ENCODE results near the gene KCTD4. TPM values are rescaled to one million over a fixed set of nuclear protein-coding genes. Genes with fewer than 3 reads are reported as not detected.
"Not testable (repeated sequence)": the region's sequence is repeated elsewhere in the genome, so short reads cannot be mapped to it uniquely, and the experiment has no call there.

Gene KCTD4
- total RNA-seq, 1 donor from 2014 or later = not detected

DNA sequence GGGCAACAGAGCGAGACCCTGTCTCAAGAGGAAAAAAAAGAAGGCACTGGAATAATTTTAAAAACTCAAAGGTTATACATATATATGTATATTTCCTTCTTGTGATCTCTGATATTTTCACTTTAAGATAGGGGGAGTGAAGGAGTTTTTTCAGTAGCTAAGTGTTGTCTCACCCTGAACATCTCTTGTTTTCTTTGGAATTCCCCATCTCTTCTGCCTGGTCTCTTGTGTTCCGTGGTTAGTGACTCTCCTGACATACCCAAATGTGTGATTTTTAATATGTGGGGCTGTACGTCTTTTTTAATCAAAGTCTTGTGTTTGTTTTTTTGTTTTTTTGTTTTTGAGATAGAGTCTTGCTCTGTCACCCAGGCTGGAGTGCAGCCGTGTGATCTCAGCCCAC is 15.3 kb upstream of the KCTD4 start:
- no peak for DNase-seq (ENCODE audit: extremely low read depth, low read depth, low spot score)

DNA sequence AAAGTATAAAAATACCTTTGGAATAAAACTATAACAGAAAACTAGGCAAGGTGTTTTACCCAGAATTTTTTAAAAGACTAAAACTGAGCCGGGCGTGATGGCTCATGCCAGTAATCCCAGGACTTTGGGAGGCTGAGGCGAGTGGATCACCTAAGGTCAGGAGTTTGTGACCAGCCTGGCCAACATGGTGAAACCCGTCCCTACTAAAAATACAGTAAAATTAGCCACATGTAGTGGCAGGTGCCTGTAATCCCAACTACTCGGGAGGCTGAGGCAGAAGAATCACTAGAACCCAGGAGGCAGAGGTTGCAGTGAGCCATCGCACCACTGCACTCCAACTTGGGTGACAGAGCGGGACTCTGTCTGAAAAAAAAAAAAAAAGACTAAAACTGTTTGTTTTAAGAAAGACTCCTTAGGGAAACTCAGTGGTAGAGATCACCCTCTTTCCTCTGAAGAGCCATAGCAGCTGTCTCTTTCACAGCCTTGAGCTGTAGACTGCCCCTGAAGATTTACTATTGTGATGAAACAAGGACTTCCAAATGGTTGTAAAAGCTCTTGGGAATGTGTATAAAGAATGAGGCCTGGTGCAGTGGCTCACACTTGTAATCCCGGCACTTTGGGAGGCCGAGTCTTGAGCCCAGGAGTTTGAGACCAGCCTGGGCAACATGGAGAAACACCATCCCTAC is 14.7 kb upstream of the KCTD4 start:
- no peak for DNase-seq (ENCODE audit: extremely low read depth, low read depth, low spot score)

DNA sequence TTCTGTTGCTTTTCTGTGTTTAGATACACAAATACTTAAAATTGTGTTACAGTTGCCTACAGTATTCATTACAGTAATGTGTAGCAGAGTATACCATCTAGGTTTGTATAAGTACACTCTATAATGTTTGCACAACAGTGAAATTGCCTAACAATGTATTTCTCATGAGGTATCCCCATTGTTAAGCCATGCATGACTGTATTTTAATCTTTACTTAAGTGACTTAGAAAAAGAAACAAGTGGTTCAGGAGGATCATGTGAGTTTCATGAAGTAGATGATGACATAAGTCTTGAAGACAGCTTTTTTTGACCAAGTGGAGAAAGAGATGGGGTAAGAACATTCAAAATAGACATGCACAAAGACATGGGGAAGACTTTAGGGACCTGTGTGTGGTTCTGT is 8.4 kb upstream of the KCTD4 start:
- DNase-seq (ENCODE audit: extremely low read depth, low read depth, low spot score) = no peak

DNA sequence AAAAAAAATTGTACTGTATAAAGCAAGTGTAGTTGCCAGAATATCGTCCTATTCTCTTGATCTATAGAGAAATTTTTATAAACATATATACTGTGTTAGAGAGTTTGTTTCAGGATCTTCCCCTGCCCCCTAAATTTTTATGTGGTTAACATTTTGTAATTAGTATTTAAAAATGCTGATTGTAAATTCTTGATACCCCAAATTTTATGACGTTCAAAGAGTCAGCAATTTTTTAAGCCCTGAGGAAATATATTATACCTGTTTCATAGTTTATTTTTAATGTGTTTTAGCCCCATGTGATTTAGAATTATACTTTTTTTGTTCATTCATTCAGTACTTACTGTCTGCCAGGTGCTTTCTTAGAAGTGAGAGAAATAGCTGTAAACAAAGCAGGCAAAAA is 7.3 kb upstream of the KCTD4 start:
- DNase-seq (ENCODE audit: extremely low read depth, low read depth, low spot score) = no peak

DNA sequence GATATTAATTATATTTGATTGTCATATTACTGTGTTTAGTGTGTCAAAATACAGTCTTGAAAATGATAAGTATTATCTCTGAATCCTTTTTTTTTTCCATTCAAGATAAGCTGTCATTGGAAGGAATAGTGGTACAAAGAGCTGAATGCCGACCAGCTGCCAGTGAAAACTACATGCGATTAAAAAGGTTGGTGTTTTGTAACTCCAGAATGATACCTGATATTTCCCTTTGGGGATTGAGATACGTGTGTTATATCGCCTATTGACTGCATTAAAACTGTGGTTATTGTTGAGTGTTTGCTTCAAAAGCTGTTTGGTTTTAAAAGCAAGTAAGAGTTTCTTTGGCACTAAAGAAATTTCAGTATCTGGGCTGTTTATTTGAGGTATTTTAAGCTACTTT is 6.5 kb upstream of the KCTD4 start:
- no peak for DNase-seq (ENCODE audit: extremely low read depth, low read depth, low spot score)

DNA sequence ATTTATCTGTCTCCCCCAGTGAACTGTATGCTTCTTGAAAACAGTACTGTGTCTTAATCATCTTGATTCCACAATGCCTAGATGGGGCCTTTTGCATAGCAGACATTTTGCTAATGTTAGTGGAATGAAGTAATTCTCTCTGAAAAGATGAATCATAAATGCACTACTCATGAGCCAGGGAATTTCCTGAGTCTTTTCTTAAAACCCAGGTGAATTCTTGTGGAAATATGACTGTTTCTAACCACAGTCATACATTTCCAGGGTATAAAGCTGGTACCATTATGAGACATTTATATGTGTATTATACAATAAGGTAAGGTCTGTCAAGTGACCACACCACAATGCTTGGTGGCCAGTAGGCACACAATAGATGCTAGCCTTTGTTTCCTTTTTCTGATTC is 5.5 kb upstream of the KCTD4 start:
- DNase-seq (ENCODE audit: extremely low read depth, low read depth, low spot score) = peak; percentile 60

DNA sequence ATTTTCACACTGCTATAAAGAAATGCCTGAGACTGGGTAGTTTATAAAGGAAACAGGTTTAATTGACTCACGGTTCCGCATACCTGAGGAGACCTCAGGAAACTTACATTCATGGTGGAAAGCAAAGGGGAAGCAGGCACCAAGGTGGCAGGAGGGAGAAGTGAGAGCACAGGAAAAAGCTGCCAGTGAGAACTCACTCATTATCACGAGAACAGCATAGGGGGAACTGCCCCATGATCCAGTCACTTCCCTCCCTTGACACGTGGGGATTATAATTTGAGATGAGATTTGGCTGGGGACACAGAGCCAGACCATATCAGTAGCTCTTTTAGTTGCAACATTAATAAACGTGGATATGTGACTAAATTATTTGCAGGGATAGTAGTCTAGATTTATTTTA is 4.3 kb upstream of the KCTD4 start:
- no peak for DNase-seq (ENCODE audit: extremely low read depth, low read depth, low spot score)

DNA sequence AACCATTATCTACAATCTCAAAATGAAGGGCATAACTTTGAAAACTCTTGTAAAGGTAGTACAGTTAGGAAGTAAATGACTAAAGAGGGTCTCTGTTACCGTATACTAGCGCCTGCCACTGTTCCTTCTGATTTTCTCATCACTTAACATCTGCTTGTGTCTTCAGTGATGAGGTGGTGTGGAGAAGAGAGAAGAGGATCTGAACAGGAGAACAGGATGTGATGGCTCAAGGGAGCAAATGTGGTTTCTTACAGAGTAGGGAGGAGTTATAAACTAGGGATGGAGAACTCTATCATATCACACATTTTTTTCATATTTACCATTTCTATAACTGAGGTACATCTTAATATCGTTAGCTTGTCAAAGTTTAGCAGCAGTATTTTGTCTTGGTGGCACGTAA is 1.1 kb downstream of the KCTD4 start:
- DNase-seq (ENCODE audit: extremely low read depth, low read depth, low spot score) = no peak

DNA sequence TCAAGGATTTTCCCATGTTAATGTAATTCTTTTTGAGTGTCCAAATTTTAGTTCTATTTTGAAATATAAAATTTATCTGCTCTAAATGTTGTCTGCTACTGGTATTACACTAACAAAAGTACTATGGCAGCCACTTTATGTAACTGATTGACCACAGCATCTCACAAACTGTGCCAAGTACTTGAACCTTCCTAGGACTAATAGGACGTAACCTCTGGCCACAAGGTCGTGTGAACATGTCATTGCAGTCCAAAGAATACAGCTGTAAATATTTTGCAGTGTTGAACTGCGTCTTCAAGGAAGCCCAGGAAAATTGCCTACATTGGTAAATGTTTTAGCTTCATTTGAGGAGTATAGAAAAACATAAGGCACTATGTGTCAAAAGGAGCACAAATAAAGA is 1.9 kb downstream of the KCTD4 start:
- DNase-seq (ENCODE audit: extremely low read depth, low read depth, low spot score) = no peak

DNA sequence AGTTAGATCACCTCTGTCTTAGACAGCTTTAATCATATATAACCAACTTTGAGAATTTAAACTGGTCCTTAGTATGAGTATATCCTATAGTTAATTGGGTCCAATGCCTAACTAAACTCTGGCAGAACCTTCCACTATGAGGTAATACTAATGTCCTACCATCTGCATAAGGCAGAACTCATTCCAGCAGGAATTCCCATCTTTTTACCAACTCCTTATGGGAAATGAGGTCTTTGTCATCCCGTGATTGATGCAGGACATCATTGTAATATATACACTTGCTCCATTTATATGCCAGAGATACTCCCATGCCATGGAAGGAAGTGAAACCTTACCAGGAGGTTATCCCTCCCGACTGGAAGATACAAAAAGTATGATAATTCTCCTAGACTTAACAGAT is 2.8 kb downstream of the KCTD4 start:
- no peak for DNase-seq (ENCODE audit: extremely low read depth, low read depth, low spot score)

DNA sequence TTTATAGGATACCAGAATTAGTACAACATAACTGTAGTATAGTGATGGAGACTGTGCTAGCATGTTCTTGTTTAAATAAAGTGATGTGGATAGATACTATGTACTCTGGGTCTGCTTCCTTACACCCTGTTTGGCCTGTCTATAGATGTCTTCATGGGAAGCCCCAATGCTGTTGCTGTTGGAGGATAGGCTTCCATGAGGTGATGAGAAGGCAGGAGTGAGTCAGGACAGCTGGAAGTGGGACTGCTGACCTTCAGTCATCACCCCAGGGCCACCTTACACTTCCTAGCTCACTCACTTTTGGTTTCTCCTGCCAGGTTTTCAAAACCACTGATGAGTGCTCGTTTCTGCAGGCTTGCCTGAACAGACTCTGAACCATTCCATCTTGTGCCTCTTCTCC is 4.2 kb downstream of the KCTD4 start:
- no peak for DNase-seq (ENCODE audit: extremely low read depth, low read depth, low spot score)

DNA sequence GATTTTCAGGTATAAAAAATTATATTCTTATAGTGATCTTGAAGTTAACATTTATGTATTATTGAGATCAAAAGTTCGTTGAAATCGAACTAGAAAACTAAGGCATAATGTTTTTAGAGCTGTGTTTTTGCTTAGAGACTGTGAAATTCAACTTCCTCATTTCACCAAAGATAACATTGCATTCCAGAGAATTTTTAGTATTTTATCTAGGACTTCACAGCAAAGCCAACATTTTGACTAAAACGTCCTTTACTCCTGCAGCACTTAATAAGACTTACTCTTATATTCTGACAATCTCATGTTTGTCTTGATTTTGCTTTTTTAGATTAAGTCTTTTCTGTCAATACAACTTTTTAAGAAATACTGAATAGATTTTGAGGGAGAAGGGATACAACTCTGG is 4.7 kb downstream of the KCTD4 start:
- DNase-seq (ENCODE audit: extremely low read depth, low read depth, low spot score) = no peak

DNA sequence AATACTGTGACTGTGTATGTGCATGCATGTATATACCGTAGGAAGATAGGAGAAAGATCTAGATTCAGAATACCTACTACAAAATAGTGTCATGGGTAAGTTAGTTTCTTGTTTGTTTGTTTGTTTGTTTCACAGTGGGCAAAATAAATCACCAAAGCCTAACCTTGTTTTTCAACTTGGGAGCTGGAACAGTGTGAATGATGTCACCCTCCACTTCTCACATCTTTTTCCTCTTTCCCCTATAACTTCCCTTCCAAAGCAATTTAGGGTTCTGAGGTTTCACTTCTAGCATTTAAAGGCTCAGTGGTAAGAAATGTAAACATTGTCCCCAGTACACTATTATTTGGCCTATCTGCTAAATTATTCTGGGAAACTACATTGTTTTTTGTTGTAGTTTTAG is 5.4 kb downstream of the KCTD4 start:
- no peak for DNase-seq (ENCODE audit: extremely low read depth, low read depth, low spot score)

DNA sequence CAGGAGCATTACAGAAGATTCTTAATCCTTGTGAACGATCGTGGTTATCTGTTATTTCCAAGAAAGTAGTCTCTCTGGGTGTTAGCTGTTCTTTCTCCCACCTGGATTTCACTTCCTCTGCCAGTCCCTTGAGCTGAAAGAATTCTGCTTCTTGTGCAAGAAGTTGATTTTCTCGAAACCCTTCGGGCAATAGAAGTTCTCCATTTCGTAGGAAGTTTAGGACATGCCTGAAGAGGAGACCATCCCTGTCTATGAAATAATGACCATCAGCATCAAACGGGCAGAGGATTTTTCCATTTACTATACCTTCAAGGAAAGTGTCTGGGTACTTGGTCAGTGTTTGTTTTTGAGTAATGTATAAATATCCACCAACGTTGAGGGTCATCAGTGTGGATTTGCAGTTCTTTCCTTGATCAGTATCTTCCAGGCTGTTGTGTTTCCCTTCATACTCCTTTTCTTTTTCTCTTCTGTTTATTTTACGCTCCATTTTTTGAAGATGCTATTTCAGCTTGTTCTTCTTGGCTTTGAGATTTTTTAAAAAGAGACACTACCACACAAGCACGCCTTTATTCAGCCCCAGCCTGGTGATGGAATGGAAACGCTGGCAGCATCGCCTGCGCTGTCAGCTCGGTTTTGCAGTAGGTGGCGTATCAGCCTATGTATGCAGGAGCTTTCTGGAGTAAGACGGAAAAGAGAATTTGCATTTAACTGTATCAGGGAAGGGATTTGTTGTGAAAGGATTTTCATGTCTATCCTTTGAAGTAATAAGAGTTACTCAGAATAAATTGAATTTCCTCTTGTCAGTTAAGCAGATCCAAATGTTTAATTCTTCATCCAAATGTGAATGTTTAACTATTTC is 6.5 kb downstream of the KCTD4 start:
- no peak for DNase-seq (ENCODE audit: extremely low read depth, low read depth, low spot score)

DNA sequence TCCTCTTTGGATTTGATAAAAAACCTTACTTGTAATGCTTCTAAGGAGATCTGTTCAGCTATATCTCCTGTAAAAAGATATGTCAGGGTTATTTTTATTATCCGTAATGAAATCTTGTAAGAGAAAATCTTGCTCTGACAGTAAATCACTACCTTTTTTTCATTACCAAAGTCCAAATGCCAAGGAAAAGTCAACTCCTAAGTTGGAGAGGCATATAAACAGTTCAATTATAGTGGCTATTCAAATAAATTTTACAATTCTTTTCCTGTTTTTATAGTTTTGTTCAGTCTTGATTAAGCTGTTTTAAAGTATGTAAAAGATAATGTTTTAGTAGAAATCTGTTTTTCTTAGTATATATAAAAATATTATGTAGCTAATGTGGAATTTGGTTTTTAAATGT is 9.0 kb downstream of the KCTD4 start:
- DNase-seq (ENCODE audit: extremely low read depth, low read depth, low spot score) = no peak

DNA sequence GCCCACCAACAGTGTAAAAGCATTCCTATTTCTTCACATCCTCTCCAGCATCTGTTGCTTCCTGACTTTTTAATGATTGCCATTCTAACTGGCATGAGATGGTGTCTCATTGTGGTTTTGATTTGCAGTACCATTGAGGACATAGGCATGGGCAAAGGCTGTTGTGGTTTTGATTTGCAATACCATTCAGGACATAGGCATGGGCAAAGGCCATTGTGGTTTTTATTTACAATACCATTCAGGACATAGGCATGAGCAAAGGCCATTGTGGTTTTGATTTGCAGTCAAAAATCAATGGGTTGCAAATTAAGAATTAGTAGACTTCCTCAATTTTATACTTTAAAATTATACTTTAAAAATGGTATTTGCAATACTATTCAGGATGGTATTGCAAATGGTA is 11.3 kb downstream of the KCTD4 start:
- not testable (repeated sequence) for DNase-seq (ENCODE audit: extremely low read depth, low read depth, low spot score)

DNA sequence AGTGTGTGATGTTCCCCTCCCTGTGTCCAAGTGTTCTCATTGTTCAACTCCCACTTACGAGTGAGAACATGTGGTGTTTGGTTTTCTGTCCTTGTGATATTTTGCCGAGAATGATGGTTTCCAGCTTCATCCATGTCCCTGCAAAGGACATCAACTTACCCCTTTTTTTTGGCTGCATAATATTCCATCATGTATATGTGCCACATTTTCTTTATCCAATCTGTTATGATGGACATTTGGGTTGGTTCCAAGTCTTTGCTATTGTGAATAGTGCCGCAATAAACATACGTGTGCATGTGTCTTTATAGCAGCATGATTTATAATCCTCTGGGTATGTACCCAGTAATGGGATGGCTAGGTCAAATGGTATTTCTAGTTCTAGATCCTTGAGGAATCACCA is 11.8 kb downstream of the KCTD4 start:
- DNase-seq (ENCODE audit: extremely low read depth, low read depth, low spot score) = not testable (repeated sequence)

DNA sequence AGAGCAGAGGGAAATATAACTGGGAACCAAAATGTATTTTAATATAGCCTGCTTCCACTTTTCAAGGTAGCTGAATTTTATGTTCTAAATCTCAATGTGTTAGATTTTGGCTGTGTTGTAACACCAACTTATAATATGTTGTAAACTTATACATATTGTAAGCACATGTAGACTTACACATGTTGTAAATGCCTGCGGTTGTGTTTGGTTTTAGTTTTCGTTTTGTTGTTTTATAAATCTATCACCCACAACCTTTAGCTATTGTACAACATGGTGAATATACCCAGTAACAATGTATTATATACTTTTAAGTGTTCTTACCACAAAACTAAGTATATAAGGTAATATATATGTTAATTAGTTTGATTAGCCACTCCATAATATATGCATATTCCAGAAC is 15.6 kb downstream of the KCTD4 start:
- no peak for DNase-seq (ENCODE audit: extremely low read depth, low read depth, low spot score)

DNA sequence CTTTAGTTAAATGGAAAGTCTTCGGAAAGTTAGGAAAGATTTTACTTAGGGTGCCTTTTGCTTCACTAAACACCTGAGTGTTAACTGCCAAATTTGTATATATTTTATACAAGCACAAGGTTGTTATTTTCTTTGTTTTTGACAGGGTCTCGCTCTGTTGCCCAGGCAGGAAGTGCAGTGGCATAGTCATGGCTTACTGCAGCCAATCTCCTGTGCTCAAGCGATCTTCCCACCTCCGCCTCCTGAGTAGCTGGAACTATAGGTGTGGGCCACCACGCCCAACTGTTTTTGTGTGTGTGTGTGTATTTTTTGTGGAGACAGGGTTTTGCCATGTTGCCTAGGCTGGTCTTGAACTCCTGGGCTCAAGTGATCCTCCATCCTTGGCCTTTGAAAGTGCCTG is 16.2 kb downstream of the KCTD4 start:
- DNase-seq (ENCODE audit: extremely low read depth, low read depth, low spot score) = no peak

DNA sequence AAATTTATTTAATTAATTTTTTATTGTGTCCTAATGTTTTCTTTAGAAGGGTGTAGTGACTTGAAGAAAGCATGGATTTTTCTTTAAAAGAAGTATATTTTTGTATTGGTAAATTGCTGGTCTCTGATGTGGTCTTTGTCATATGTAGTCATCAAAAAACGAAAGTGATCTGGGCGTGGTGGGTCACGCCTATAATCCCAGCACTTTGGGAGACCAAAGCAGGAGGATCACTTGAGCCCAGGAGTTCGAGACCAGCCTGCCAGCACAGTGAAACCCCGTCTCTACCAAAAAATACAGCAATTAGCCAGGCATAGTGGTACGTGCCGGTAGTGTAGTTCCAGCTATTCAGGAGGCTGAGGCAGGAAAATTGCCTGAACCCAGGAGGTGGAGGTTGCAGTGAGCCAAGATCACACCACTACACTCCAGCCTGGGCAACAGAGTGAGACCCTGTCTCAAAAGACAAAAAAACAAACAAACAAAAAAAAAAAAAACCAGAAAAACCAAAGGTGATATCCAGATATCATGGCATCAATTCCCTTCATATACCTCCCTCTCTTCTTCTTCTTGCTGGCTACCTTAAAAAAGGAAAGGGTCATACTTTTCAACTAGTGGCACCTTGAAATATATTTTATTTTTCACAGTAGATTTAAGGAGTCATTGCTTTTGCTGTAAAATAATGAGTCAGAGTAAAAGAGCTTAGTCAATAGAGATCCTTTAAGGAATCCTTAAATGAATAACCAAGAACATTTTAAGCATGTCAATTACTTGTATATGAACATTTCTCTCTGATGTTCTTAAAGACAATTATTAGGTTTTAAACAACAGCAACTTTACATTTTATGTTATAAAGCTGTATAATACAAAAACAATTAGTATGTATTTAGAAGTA is 19.9 kb downstream of the KCTD4 start:
- DNase-seq (ENCODE audit: extremely low read depth, low read depth, low spot score) = no peak

DNA sequence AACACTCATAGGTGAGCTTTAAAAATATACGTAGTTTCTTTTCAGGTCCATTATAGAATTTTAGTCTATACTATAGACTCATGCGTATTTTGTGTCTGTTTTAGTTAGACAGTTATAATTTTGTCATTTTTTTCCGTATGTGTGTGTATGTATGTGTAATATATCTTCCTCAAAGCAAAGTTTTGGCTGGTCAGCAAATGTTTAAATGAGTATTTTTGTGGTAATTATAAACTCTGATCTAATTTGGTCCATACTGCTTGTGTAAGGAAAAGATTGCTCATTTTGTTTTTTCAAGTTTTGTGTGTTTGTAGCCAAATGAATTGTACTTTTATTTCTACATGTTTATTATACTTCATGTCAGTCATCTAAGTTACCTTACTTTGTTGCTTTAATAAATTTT is 20.5 kb downstream of the KCTD4 start:
- no peak for DNase-seq (ENCODE audit: extremely low read depth, low read depth, low spot score)

All from glomerular endothelial cell (primary cell).